Measurements from ENCODE around the gene FAM83G.

The FAM83G gene

DNA sequence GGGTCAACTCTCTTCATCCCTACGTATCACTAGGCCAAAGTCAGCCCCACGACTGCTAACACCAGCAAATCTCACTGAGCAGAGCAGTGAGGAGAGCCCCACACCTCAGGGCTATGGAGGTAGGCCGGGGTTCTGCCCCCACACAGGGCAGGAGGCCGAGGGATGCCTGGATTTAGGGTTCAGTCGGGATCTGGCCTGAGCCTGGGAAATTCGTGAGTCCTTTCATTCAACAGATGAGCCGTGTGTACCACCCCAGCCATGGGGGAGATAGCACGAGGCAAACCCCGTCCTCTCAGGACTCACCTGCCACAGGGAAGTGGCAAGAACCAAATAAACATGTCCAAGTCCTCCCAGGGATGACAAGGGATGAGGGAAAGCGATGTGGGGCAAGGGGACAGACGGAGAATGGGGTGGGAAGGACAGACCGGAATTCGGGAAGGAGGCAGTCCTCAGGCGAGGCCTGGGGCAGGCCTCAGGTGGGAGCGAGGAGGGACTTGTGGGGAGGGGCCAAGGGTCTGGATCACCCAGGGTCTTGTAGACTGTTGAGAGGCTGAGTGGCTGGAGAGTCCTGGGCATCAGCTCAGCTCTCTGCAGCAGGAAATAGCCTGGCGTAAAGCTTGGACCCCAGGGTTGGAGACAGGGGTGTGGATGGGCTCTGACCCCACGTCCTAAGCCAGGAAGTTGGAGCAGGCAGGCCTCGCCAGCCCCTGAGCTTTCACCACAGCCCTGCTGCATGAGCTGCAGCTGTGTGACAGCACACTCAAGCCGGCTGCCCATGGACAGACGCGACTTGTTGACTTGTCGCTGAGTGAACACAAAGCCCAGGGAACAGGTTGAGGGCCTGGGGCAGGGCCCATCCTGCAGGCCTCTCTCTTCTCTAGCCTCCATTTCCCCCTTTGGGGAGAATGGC is 7.9 kb upstream of the FAM83G start:
- POLR2A ChIA-PET: interaction anchor here (1.5 to 2.2 kb wide), 2 partner anchors 8 kb away, joined by 4 to 6 read pairs; partner anchors contain the start of gene FAM83G
- CTCF ChIA-PET: no interaction called here
- no peak for DNase-seq (ENCODE audit: extremely low spot score)
- TF ChIP-seq BHLHE40 (IDR thresholded peaks at IDR 0.05; ENCODE audit: borderline replicate concordance) (no peak), PKNOX1 (IDR thresholded peaks at IDR 0.05) (no peak), CTBP1 (IDR thresholded peaks at IDR 0.05; ENCODE audit: borderline replicate concordance) (no peak), FOXK2 (IDR thresholded peaks at IDR 0.05) (no peak), NFRKB (IDR thresholded peaks at IDR 0.05) (no peak), SUZ12 (IDR thresholded peaks at IDR 0.05) (no peak), ELF4 (IDR thresholded peaks at IDR 0.05) (no peak), ARNT (IDR thresholded peaks at IDR 0.05) (no peak), FOXM1 (IDR thresholded peaks at IDR 0.05; ENCODE audit: borderline replicate concordance) (no peak), SP1 (IDR thresholded peaks at IDR 0.05) (no peak), LEF1 (IDR thresholded peaks at IDR 0.05; ENCODE audit: borderline replicate concordance) (no peak), L3MBTL2 (conservative IDR thresholded peaks at IDR 0.05) (no peak), HDGF (IDR thresholded peaks at IDR 0.05; ENCODE audit: borderline replicate concordance) (no peak), FOXA1 (IDR thresholded peaks at IDR 0.05) (no peak), TARDBP (IDR thresholded peaks at IDR 0.05) (no peak), ZNF384 (IDR thresholded peaks at IDR 0.05) (no peak)

- ChIA-PET CTCF (no interaction called here), POLR2A (interaction anchor here (1.5 kb wide), 1 partner anchor 9 kb away, joined by 4 read pairs; no protein-coding TSS in a partner anchor)
- no peak for DNase-seq (ENCODE audit: extremely low spot score)
- TF ChIP-seq BHLHE40 (IDR thresholded peaks at IDR 0.05; ENCODE audit: borderline replicate concordance) (no peak), SUZ12 (IDR thresholded peaks at IDR 0.05) (no peak)
These were observed 7.0 kb upstream of the FAM83G start for GRCh38 chr17:19011581-19011980.

DNA sequence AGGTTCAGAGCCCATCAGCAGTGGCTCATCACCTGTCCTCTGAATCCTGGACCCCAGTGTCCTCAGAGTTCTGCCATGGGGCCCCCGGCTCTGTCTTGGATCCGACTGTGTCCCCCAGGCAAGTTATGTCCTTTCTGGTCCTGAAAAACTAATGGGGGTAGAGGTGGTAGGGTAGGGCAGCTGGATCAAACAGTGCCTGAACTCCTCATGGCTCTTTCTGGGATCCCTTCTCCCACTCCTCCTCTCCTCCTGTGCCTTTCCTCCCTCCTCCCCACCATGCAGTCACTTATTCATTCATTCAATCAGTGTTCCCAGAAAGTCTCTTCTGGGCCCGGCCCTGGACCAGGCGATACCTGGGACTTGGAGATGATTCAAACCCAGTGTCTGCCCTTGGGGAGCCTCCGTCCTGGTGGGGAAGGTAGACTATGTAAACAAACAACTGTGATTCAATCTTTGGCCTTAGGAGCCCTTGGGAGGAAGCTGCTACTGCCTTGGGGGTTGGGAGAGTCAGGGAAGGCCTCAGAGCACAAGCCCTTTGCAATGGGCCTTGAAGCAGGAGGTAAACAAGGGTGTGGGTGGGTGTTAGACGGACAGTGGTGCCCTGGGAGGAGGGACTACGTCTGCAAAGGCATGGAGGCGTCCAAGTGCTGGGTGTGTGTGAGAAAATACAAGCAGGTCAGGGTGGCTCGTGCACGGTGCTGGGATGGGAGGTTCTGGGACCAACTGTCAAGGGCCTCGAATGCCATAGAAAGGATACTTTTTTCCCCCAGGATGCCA is 6.4 kb upstream of the FAM83G start:
- TF ChIP-seq CTBP1 (IDR thresholded peaks at IDR 0.05; ENCODE audit: borderline replicate concordance) (no peak), LEF1 (IDR thresholded peaks at IDR 0.05; ENCODE audit: borderline replicate concordance) (no peak), NFRKB (IDR thresholded peaks at IDR 0.05) (no peak), FOXK2 (IDR thresholded peaks at IDR 0.05) (no peak), BHLHE40 (IDR thresholded peaks at IDR 0.05; ENCODE audit: borderline replicate concordance) (no peak), L3MBTL2 (conservative IDR thresholded peaks at IDR 0.05) (no peak), FOXA1 (IDR thresholded peaks at IDR 0.05) (no peak), ARNT (IDR thresholded peaks at IDR 0.05) (no peak), HDGF (IDR thresholded peaks at IDR 0.05; ENCODE audit: borderline replicate concordance) (no peak), PKNOX1 (IDR thresholded peaks at IDR 0.05) (no peak), SP1 (IDR thresholded peaks at IDR 0.05) (no peak), ELF4 (IDR thresholded peaks at IDR 0.05) (no peak), SUZ12 (IDR thresholded peaks at IDR 0.05) (no peak), FOXM1 (IDR thresholded peaks at IDR 0.05; ENCODE audit: borderline replicate concordance) (no peak), TARDBP (IDR thresholded peaks at IDR 0.05) (no peak), ZNF384 (IDR thresholded peaks at IDR 0.05) (no peak)
- DNase-seq (ENCODE audit: extremely low spot score): no peak
- ChIA-PET CTCF (no interaction called here), POLR2A (interaction anchor here (1.5 kb wide), 1 partner anchor 10 kb away, joined by 4 read pairs; no protein-coding TSS in a partner anchor)

GRCh38 chr17:19009970-19010369 is 5.4 kb upstream of the FAM83G start:
- TF ChIP-seq L3MBTL2 (conservative IDR thresholded peaks at IDR 0.05) (no peak), TARDBP (IDR thresholded peaks at IDR 0.05) (no peak), BHLHE40 (IDR thresholded peaks at IDR 0.05; ENCODE audit: borderline replicate concordance) (no peak), FOXK2 (IDR thresholded peaks at IDR 0.05) (no peak), ZNF384 (IDR thresholded peaks at IDR 0.05) (no peak), SUZ12 (IDR thresholded peaks at IDR 0.05) (no peak), SP1 (IDR thresholded peaks at IDR 0.05) (no peak), NFRKB (IDR thresholded peaks at IDR 0.05) (no peak), FOXM1 (IDR thresholded peaks at IDR 0.05; ENCODE audit: borderline replicate concordance) (no peak), ELF4 (IDR thresholded peaks at IDR 0.05) (no peak), LEF1 (IDR thresholded peaks at IDR 0.05; ENCODE audit: borderline replicate concordance) (no peak), HDGF (IDR thresholded peaks at IDR 0.05; ENCODE audit: borderline replicate concordance) (no peak), PKNOX1 (IDR thresholded peaks at IDR 0.05) (no peak), FOXA1 (IDR thresholded peaks at IDR 0.05) (no peak), ARNT (IDR thresholded peaks at IDR 0.05) (no peak), CTBP1 (IDR thresholded peaks at IDR 0.05; ENCODE audit: borderline replicate concordance) (no peak)
- DNase-seq (ENCODE audit: extremely low spot score): no peak
- POLR2A ChIA-PET: no interaction called here
- CTCF ChIA-PET: no interaction called here

- TF ChIP-seq LEF1 (IDR thresholded peaks at IDR 0.05; ENCODE audit: borderline replicate concordance): no peak
- ChIA-PET POLR2A (no interaction called here), CTCF (no interaction called here)
- DNase-seq (ENCODE audit: extremely low spot score): no peak
These were observed 2.1 kb upstream of the FAM83G start for GRCh38 chr17:19006698-19007097.

Measured in HEK293T (cell line).